Colonic mucosa (tissue), 4 donors: ENCODE measurements around the gene HTR2A. TPM values are rescaled to one million over a fixed set of nuclear protein-coding genes. Genes with fewer than 3 reads are reported as not detected.

Source experiments
- DNase-seq: peaks from one replicate; pipeline ENCODE4 v3.0.0-alpha.2; 2020
- H3K27ac ChIP-seq: fragments of 200-600 bp; one replicate; pipeline ENCODE4 v1.8.0; 2021
- H3K27me3 ChIP-seq: fragments of 200-600 bp; one replicate; pipeline ENCODE4 v1.8.0; 2021
- H3K36me3 ChIP-seq: fragments of 200-600 bp; one replicate; pipeline ENCODE4 v1.8.0; 2021
- H3K4me1 ChIP-seq: fragments of 200-600 bp; one replicate; pipeline ENCODE4 v1.8.0; 2021; ENCODE audit warnings: mild to moderate bottlenecking
- H3K4me3 ChIP-seq: fragments of 200-600 bp; one replicate; pipeline ENCODE4 v1.8.0; 2021
- H3K9ac ChIP-seq, 2 donors: one replicate each; pipeline ENCODE4 v1.7.0; 2013; ENCODE audit warnings: control low read depth in 2 of 2, low read depth in 2 of 2, low read length in 2 of 2
- H3K9me3 ChIP-seq: fragments of 200-600 bp; one replicate; pipeline ENCODE4 v1.8.0; 2021
- intact Hi-C: fragments of 100-400 bp; cut with DNase I; formaldehyde crosslinking; loops from one replicate; pipeline ENCODE4 v1.14.1; 2022
- total RNA-seq, 2 donors: library from RNA; stranded (reverse); fragmentation: NEBNext Ultra II Directional in 1 of 2; extraction: Animal tissue kit (Norgen Biotek cat#: 25700) in 1 of 2; gene quantifications; one replicate each; pipeline ENCODE4 v1.2.1, GENCODE V29; 2021
- TF ChIP-seq, protein P1 (sequence below): fragments of 200-600 bp; IDR thresholded peaks from one replicate; pipeline ENCODE4 v1.8.0; 2022; ENCODE audit warnings: antibody characterized with exemption, mild to moderate bottlenecking
- donor health status: healthy.
- donor health status: DM: no; HTN: no; CAD: no.
- donor health status: DM: no; HTN: no; CAD: no.

HTR2A gene
- total RNA-seq, 2 donors from 2014 or later, result 0.19 to 0.35 TPM

DNA sequence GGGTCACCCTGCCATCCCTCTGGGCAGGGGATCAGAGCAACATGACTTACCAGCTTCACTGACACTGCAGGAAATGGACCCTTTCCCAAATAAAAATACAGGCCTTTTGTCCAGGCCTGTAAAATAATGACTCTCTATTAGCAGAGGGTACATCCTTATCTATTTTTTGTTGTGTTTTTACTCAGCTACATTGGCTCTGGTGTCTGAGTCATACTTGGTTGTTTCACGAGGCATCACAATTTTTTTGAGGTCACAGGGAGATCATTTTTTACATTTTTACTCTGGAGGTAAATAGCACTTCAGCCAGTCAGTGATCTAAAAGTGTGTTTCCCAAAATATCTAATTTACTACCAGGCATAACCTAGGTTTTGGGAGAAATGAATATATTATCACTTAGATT, 6.9 kb upstream of the HTR2A start:
- H3K9ac ChIP-seq, result no peak overlapping the region
- no peaks in the 10 kb centered on the region for H3K4me1 ChIP-seq
- TF ChIP-seq, protein P1, sequence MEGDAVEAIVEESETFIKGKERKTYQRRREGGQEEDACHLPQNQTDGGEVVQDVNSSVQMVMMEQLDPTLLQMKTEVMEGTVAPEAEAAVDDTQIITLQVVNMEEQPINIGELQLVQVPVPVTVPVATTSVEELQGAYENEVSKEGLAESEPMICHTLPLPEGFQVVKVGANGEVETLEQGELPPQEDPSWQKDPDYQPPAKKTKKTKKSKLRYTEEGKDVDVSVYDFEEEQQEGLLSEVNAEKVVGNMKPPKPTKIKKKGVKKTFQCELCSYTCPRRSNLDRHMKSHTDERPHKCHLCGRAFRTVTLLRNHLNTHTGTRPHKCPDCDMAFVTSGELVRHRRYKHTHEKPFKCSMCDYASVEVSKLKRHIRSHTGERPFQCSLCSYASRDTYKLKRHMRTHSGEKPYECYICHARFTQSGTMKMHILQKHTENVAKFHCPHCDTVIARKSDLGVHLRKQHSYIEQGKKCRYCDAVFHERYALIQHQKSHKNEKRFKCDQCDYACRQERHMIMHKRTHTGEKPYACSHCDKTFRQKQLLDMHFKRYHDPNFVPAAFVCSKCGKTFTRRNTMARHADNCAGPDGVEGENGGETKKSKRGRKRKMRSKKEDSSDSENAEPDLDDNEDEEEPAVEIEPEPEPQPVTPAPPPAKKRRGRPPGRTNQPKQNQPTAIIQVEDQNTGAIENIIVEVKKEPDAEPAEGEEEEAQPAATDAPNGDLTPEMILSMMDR, result no peak
- H3K27ac ChIP-seq, result no peak overlapping the region
- no peak overlapping the region for H3K4me3 ChIP-seq
- intact Hi-C loops, result no loop called here
- H3K36me3 ChIP-seq, result no peaks in the 10 kb centered on the region
- H3K9me3 ChIP-seq, result no peaks in the 10 kb centered on the region
- no peak for DNase-seq
- no peaks in the 10 kb centered on the region for H3K27me3 ChIP-seq

GRCh38 chr13:46901721-46902120, 4.9 kb upstream of the HTR2A start:
- no peak overlapping the region for H3K4me3 ChIP-seq
- intact Hi-C loops, result no loop called here
- H3K9me3 ChIP-seq, result no peaks in the 10 kb centered on the region
- H3K27me3 ChIP-seq, result no peaks in the 10 kb centered on the region
- no peak overlapping the region for H3K27ac ChIP-seq
- DNase-seq, result no peak
- no peak overlapping the region for H3K9ac ChIP-seq
- H3K36me3 ChIP-seq, result no peaks in the 10 kb centered on the region
- TF ChIP-seq, protein P1, result no peak
- no peaks in the 10 kb centered on the region for H3K4me1 ChIP-seq

DNA sequence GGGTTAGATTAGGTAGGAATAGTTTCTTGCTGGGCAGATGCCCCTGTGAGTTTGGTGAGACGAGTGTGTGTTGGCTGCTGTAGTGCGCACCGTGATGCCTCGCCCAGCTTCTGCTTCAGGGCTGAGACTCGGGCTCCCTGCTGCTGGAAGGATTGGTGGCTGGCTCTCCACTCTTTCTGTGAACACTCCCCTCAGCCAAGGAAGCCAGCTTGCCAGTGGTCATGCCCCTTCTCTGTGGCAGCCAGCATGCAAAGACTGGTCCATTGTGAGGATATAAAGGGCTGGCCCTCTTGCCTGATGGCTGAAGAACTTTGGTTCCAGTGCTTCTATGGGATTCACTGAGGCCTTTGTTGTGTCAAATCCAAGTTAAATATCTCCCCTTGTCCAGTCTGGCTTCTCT, 2.9 kb upstream of the HTR2A start:
- H3K4me3 ChIP-seq, result no peak overlapping the region
- H3K9ac ChIP-seq, result no peak overlapping the region
- no peaks in the 10 kb centered on the region for H3K36me3 ChIP-seq
- no peaks in the 10 kb centered on the region for H3K9me3 ChIP-seq
- H3K27me3 ChIP-seq, result no peaks in the 10 kb centered on the region
- intact Hi-C loops, result no loop called here
- no peaks in the 10 kb centered on the region for H3K4me1 ChIP-seq
- DNase-seq, result no peak
- H3K27ac ChIP-seq, result no peak overlapping the region
- TF ChIP-seq, protein P1, result no peak

DNA sequence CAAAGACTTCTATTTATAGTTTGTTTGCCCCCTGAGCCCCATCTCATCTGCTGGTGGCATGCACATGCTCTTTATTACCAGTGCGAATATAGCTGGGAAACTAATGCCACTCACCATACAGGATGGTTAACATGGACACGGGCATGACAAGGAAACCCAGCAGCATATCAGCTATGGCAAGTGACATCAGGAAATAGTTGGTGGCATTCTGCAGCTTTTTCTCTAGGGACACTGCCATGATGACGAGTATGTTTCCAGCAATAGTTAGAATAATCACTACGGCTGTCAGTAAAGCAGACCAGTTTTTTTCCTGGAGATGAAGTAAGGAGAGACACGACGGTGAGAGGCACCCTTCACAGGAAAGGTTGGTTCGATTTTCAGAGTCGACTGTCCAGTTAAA, 1.5 kb downstream of the HTR2A start:
- TF ChIP-seq, protein P1, result no peak
- H3K36me3 ChIP-seq, result no peaks in the 10 kb centered on the region
- no peak overlapping the region for H3K4me3 ChIP-seq
- H3K27me3 ChIP-seq, result no peaks in the 10 kb centered on the region
- no peaks in the 10 kb centered on the region for H3K9me3 ChIP-seq
- intact Hi-C loops, result no loop called here
- no peak overlapping the region for H3K27ac ChIP-seq
- H3K4me1 ChIP-seq, result peaks cover 3% of the 10 kb centered on the region
- no peak overlapping the region for H3K9ac ChIP-seq
- no peak for DNase-seq

GRCh38 chr13:46894568-46894967, 2.3 kb downstream of the HTR2A start:
- Histone ChIP-seq H3K4me3 (peak overlapping the region; percentile 43), H3K9ac (peak overlapping the region in 1 of 2 donors; percentile 12), H3K27me3 (no peaks in the 10 kb centered on the region), H3K27ac (no peak overlapping the region), H3K4me1 (peaks cover 3% of the 10 kb centered on the region), H3K36me3 (no peaks in the 10 kb centered on the region), H3K9me3 (no peaks in the 10 kb centered on the region)
- TF ChIP-seq, protein P1, result no peak
- intact Hi-C loops, result no loop called here
- DNase-seq, result no peak
